DOHH2 (cell line): Measurements from ENCODE around the gene KCNJ12.
"Not testable (repeated sequence)": the region's sequence is repeated elsewhere in the genome, so short reads cannot be mapped to it uniquely, and the experiment has no call there.

ENCODE experiments used
- H3F3A ChIP-seq: fragments of 200-600 bp; sonication (generic), shearing (Covaris generic); 2 replicates; pipeline ENCODE4 v1.6.0; 2016; ENCODE audit warnings: antibody characterized with exemption, mild to moderate bottlenecking; ENCODE audit not compliant: control insufficient read depth, insufficient read depth
- H3K27ac ChIP-seq: fragments of 200-600 bp; sonication (generic); 2 replicates; pipeline ENCODE4 v1.5.1; 2014; ENCODE audit warnings: low read depth, mild to moderate bottlenecking, low read length, moderate library complexity
- H3K27me3 ChIP-seq: fragments of 200-600 bp; sonication (generic); 2 replicates; pipeline ENCODE4 v1.6.1; 2014; ENCODE audit warnings: mild to moderate bottlenecking, low read length, mixed read lengths; ENCODE audit not compliant: control insufficient read depth
- H3K36me3 ChIP-seq: fragments of 200-600 bp; sonication (generic); 2 replicates; pipeline ENCODE4 v1.6.1; 2014; ENCODE audit warnings: mild to moderate bottlenecking, low read length, moderate library complexity, mixed read lengths; ENCODE audit not compliant: control insufficient read depth
- H3K4me1 ChIP-seq: fragments of 200-600 bp; sonication (generic); 2 replicates; pipeline ENCODE4 v1.6.1; 2014; ENCODE audit warnings: mild to moderate bottlenecking, low read length, mixed read lengths; ENCODE audit not compliant: control insufficient read depth
- H3K4me2 ChIP-seq: fragments of 200-600 bp; sonication (generic); 2 replicates; pipeline ENCODE4 v1.6.0; 2014; ENCODE audit warnings: mild to moderate bottlenecking, low read length, moderate library complexity
- H3K4me3 ChIP-seq: fragments of 200-600 bp; sonication (generic); 2 replicates; pipeline ENCODE4 v1.5.1; 2014; ENCODE audit warnings: mild to moderate bottlenecking, low read length, mixed read lengths
- H3K79me2 ChIP-seq: fragments of 200-600 bp; sonication (generic); 2 replicates; pipeline ENCODE4 v1.6.1; 2014; ENCODE audit warnings: mild to moderate bottlenecking, low read length, mixed read lengths; ENCODE audit not compliant: control insufficient read depth
- H3K9me2 ChIP-seq: fragments of 200-600 bp; sonication (generic); replicated peaks from 2 replicates; pipeline ENCODE4 v1.6.1; 2014; ENCODE audit warnings: mild to moderate bottlenecking, low read length, mixed read lengths; ENCODE audit not compliant: control insufficient read depth
- H3K9me3 ChIP-seq: fragments of 200-600 bp; sonication (generic); 2 replicates; pipeline ENCODE4 v1.6.1; 2014; ENCODE audit warnings: antibody characterized with exemption, low read length, mixed read lengths; ENCODE audit not compliant: control insufficient read depth, insufficient read depth
- H4K20me1 ChIP-seq: fragments of 200-600 bp; sonication (generic); 2 replicates; pipeline ENCODE4 v1.6.0; 2014; ENCODE audit warnings: low read depth, mild to moderate bottlenecking, antibody characterized with exemption, low read length, moderate library complexity; ENCODE audit not compliant: control insufficient read depth, insufficient read depth
- EZH2phosphoT487 ChIP-seq: fragments of 200-600 bp; sonication (generic); IDR thresholded peaks from 2 replicates; pipeline ENCODE4 v1.6.1; 2017; ENCODE audit warnings: borderline replicate concordance, mild to moderate bottlenecking, antibody characterized with exemption, low read length, moderate library complexity, mixed read lengths
- TF ChIP-seq, protein P1 (sequence below): fragments of 200-600 bp; sonication (generic); IDR thresholded peaks from one replicate; pipeline ENCODE4 v1.5.1; 2014; ENCODE audit warnings: antibody characterized with exemption, mild to moderate bottlenecking, low read depth, low read length; ENCODE audit not compliant: poor library complexity, severe bottlenecking

Gene KCNJ12

DNA sequence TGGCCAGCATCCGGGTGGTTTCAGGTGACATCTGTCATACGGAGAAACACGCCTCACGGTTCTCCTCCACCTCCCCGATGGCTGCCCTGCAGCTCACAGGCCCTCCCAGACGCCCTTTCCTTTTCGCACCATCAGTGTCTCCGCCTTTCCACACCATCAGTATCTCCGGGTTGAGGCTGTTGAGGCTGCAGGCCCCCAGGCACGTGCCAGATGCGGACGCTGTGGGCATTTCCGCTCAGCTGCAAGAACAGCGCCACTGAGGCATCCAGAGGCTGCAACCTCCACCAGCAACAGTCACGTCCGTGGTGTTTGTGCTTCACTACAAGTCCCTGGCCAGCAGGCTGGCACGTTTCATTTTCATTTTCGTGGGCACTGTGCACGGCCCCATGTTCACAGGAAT is 25.7 kb upstream of the KCNJ12 start:
- H3K79me2 ChIP-seq, H3K9me3 ChIP-seq, H3K36me3 ChIP-seq, H3K9me2 ChIP-seq, H4K20me1 ChIP-seq, H3F3A ChIP-seq, H3K27me3 ChIP-seq, H3K27ac ChIP-seq, H3K4me3 ChIP-seq, H3K4me2 ChIP-seq: not testable (repeated sequence)
- peaks cover 15% of the 10 kb centered on the region for H3K4me1 ChIP-seq

DNA sequence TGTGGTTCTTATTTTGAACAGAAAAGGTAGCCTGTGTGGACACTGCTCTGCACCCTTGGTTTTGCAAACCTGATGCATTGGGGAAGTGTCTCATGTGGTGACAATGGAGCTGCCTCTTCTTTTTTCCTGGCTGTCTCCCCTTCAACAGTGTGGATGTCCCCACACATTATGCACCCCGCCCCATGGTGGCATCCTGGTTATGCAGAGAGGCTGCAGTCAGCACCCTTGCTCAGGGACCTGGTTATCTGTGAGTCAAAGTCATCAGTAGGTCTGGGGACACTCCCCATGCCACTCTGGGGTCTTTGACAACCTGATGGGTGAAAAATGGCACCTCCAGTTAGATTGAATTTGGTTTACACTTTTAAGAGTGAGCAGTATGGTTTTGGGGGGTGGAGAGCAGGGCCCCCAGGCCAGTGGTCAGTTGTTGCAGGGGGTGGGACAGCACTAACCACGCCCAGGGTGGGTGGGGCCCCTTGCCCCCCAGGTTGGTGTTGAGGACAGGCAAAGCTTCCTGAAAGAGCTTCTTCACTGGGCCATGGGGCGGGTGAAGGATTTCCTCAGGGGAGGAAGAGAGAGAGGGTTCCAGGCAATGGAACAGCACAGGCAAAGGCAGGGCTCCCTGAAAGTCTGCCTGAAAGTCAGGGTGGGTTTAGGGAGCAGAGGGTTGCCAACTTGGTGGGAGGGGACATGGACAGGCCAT is 24.6 kb upstream of the KCNJ12 start:
- peaks cover 15% of the 10 kb centered on the region for H3K4me1 ChIP-seq
- H3K36me3 ChIP-seq, result no peaks in the 10 kb centered on the region
- no peaks in the 10 kb centered on the region for H4K20me1 ChIP-seq
- no peak overlapping the region for H3K27ac ChIP-seq
- no peak overlapping the region for H3K4me3 ChIP-seq
- H3K27me3 ChIP-seq, result no peaks in the 10 kb centered on the region
- no peaks in the 10 kb centered on the region for H3K9me3 ChIP-seq
- H3K4me2 ChIP-seq, result no peak overlapping the region
- H3K79me2 ChIP-seq, result no peaks in the 10 kb centered on the region
- TF ChIP-seq, protein P1, sequence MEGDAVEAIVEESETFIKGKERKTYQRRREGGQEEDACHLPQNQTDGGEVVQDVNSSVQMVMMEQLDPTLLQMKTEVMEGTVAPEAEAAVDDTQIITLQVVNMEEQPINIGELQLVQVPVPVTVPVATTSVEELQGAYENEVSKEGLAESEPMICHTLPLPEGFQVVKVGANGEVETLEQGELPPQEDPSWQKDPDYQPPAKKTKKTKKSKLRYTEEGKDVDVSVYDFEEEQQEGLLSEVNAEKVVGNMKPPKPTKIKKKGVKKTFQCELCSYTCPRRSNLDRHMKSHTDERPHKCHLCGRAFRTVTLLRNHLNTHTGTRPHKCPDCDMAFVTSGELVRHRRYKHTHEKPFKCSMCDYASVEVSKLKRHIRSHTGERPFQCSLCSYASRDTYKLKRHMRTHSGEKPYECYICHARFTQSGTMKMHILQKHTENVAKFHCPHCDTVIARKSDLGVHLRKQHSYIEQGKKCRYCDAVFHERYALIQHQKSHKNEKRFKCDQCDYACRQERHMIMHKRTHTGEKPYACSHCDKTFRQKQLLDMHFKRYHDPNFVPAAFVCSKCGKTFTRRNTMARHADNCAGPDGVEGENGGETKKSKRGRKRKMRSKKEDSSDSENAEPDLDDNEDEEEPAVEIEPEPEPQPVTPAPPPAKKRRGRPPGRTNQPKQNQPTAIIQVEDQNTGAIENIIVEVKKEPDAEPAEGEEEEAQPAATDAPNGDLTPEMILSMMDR, result no peak
- no peak for TF ChIP-seq EZH2phosphoT487
- no peaks in the 10 kb centered on the region for H3F3A ChIP-seq
- no peaks in the 10 kb centered on the region for H3K9me2 ChIP-seq

DNA sequence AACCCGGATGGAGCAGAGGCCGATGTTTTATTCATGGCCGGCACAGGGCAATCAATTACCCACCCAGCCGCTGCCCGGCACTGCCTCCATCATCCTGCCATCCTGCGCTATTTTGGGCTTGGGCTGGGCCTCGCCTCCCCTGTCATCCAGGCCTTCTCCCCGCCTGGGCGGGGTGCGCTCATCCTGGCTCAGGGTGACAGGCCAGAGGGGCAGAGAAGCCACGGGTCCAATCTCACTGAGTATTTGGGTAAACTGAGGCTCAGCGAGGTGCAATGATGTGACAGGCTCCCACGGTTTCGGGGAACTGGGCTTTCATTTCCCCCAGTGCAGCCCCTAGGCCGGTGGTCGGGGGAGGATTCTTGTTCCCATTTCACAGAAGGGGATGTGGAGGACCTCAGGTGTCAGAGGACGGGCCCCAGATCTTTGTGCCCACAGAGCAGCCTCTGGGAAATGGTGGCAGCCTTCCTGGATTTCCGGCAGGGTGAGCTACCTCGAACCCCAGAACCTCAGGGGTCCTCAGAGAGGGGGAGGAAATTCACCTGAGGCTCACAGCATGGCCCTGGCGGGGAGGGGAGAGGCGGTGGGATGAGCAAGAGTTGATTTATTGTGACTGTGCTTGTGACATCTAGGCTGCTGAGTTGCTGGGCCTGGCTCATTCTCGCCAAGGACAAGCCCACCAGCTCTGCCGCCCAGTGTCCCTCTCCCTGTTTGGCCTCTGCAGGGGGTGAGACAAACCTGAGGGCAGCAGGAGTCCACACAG is 23.8 kb upstream of the KCNJ12 start:
- Histone ChIP-seq H3K79me2 (no peaks in the 10 kb centered on the region), H3K9me2 (no peaks in the 10 kb centered on the region), H3K36me3 (no peaks in the 10 kb centered on the region), H3K27me3 (no peaks in the 10 kb centered on the region), H3K4me3 (no peak overlapping the region), H3K9me3 (no peaks in the 10 kb centered on the region), H3K27ac (no peak overlapping the region), H4K20me1 (no peaks in the 10 kb centered on the region), H3K4me1 (peaks cover 15% of the 10 kb centered on the region), H3F3A (no peaks in the 10 kb centered on the region), H3K4me2 (no peak overlapping the region)
- no peak for TF ChIP-seq EZH2phosphoT487
- TF ChIP-seq, protein P1, result no peak

DNA sequence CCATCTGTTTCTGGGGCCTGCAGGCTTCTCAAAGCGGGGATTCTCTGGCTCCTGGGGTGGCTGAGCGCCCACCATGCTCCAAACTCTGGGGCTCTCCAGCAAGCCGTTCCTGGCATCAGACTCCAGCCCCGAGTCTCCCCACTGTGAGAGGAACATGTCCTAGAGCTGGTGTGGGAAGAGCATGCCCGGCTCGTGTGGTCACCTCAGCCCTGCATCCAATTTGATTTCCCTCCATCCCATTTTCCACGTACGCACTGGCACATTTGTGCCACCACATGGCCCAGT is 23.2 kb upstream of the KCNJ12 start:
- Histone ChIP-seq H4K20me1 (no peaks in the 10 kb centered on the region), H3K9me2 (no peaks in the 10 kb centered on the region), H3K27ac (no peak overlapping the region), H3F3A (no peaks in the 10 kb centered on the region), H3K4me3 (no peak overlapping the region), H3K4me2 (no peak overlapping the region), H3K27me3 (no peaks in the 10 kb centered on the region), H3K79me2 (no peaks in the 10 kb centered on the region), H3K9me3 (no peaks in the 10 kb centered on the region), H3K4me1 (peaks cover 15% of the 10 kb centered on the region), H3K36me3 (no peaks in the 10 kb centered on the region)
- TF ChIP-seq EZH2phosphoT487, result no peak
- TF ChIP-seq, protein P1, result no peak
